Measurements from ENCODE around the gene NUP88.

Gene NUP88

GRCh38 chr17:5381542-5381941 is 37.9 kb downstream of the NUP88 start:
- Histone ChIP-seq H3K36me3 (ENCODE audit: insufficient read depth, low read length) (peaks cover 36% of the 10 kb centered on the region), H2AFZ (ENCODE audit: low read length, unreplicated experiment) (no peak overlapping the region), H3K4me3 (ENCODE audit: low read depth, low read length) (no peak overlapping the region)

GRCh38 chr17:5380491-5381135 is 38.8 kb downstream of the NUP88 start:
- H3K27me3 ChIP-seq (ENCODE audit: insufficient read depth, low read length): no peaks in the 10 kb centered on the region
- no peaks in the 10 kb centered on the region for H3K79me2 ChIP-seq (ENCODE audit: control insufficient read depth, insufficient read depth, low read length, unreplicated experiment)
- H3K4me3 ChIP-seq (ENCODE audit: low read depth, low read length): no peak overlapping the region
- H3K27ac ChIP-seq (ENCODE audit: low read depth, low read length): no peak overlapping the region
- H3K4me1 ChIP-seq (ENCODE audit: control insufficient read depth, insufficient read depth, low read length, unreplicated experiment): peaks cover 10% of the 10 kb centered on the region
- H3K36me3 ChIP-seq (ENCODE audit: insufficient read depth, low read length): peaks cover 27% of the 10 kb centered on the region; the same call in 1 of the 2 replicates
- H2AFZ ChIP-seq (ENCODE audit: low read length, unreplicated experiment): no peak overlapping the region

More at GRCh38 chr17:5381542-5381941, 37.9 kb downstream of the NUP88 start:
- no peaks in the 10 kb centered on the region for H3K27me3 ChIP-seq (ENCODE audit: insufficient read depth, low read length)
- no peaks in the 10 kb centered on the region for H3K79me2 ChIP-seq (ENCODE audit: control insufficient read depth, insufficient read depth, low read length, unreplicated experiment)
- no peak overlapping the region for H3K27ac ChIP-seq (ENCODE audit: low read depth, low read length)
- peaks cover 10% of the 10 kb centered on the region for H3K4me1 ChIP-seq (ENCODE audit: control insufficient read depth, insufficient read depth, low read length, unreplicated experiment)

GRCh38 chr17:5379351-5380107 is 39.9 kb downstream of the NUP88 start:
- Histone ChIP-seq H3K79me2 (ENCODE audit: control insufficient read depth, insufficient read depth, low read length, unreplicated experiment) (no peaks in the 10 kb centered on the region), H2AFZ (ENCODE audit: low read length, unreplicated experiment) (no peak overlapping the region), H3K27me3 (ENCODE audit: insufficient read depth, low read length) (no peaks in the 10 kb centered on the region), H3K36me3 (ENCODE audit: insufficient read depth, low read length) (peaks cover 27% of the 10 kb centered on the region; the same call in 1 of the 2 replicates), H3K4me1 (ENCODE audit: control insufficient read depth, insufficient read depth, low read length, unreplicated experiment) (peaks cover 10% of the 10 kb centered on the region), H3K4me3 (ENCODE audit: low read depth, low read length) (no peak overlapping the region), H3K27ac (ENCODE audit: low read depth, low read length) (no peak overlapping the region)

GRCh38 chr17:5378566-5379207 is 40.8 kb downstream of the NUP88 start:
- H3K4me3 ChIP-seq (ENCODE audit: low read depth, low read length): no peak overlapping the region
- no peak overlapping the region for H2AFZ ChIP-seq (ENCODE audit: low read length, unreplicated experiment)
- no peak overlapping the region for H3K27ac ChIP-seq (ENCODE audit: low read depth, low read length)
- H3K36me3 ChIP-seq (ENCODE audit: insufficient read depth, low read length): peaks cover 21% of the 10 kb centered on the region; the same call in 1 of the 2 replicates
- H3K27me3 ChIP-seq (ENCODE audit: insufficient read depth, low read length): no peaks in the 10 kb centered on the region
- no peaks in the 10 kb centered on the region for H3K79me2 ChIP-seq (ENCODE audit: control insufficient read depth, insufficient read depth, low read length, unreplicated experiment)
- H3K4me1 ChIP-seq (ENCODE audit: control insufficient read depth, insufficient read depth, low read length, unreplicated experiment): peaks cover 10% of the 10 kb centered on the region

- H3K27me3 ChIP-seq (ENCODE audit: insufficient read depth, low read length): no peaks in the 10 kb centered on the region
- no peak overlapping the region for H3K4me3 ChIP-seq (ENCODE audit: low read depth, low read length)
- no peaks in the 10 kb centered on the region for H3K4me1 ChIP-seq (ENCODE audit: control insufficient read depth, insufficient read depth, low read length, unreplicated experiment)
- no peak overlapping the region for H2AFZ ChIP-seq (ENCODE audit: low read length, unreplicated experiment)
- no peaks in the 10 kb centered on the region for H3K79me2 ChIP-seq (ENCODE audit: control insufficient read depth, insufficient read depth, low read length, unreplicated experiment)
- no peak overlapping the region for H3K27ac ChIP-seq (ENCODE audit: low read depth, low read length)
- H3K36me3 ChIP-seq (ENCODE audit: insufficient read depth, low read length): peaks cover 25% of the 10 kb centered on the region
Observed at GRCh38 chr17:5373112-5373511, 46.4 kb downstream of the NUP88 start.

- peaks cover 28% of the 10 kb centered on the region for H3K36me3 ChIP-seq (ENCODE audit: insufficient read depth, low read length)
Observed at GRCh38 chr17:5370411-5370810, 49.1 kb downstream of the NUP88 start.

GRCh38 chr17:5365831-5366230 is 53.6 kb downstream of the NUP88 start:
- no peaks in the 10 kb centered on the region for H3K4me1 ChIP-seq (ENCODE audit: control insufficient read depth, insufficient read depth, low read length, unreplicated experiment)
- H3K27me3 ChIP-seq (ENCODE audit: insufficient read depth, low read length): no peaks in the 10 kb centered on the region
- H3K79me2 ChIP-seq (ENCODE audit: control insufficient read depth, insufficient read depth, low read length, unreplicated experiment): no peaks in the 10 kb centered on the region
- H3K4me3 ChIP-seq (ENCODE audit: low read depth, low read length): no peak overlapping the region
- peaks cover 39% of the 10 kb centered on the region for H3K36me3 ChIP-seq (ENCODE audit: insufficient read depth, low read length)
- no peak overlapping the region for H3K27ac ChIP-seq (ENCODE audit: low read depth, low read length)
- no peak overlapping the region for H2AFZ ChIP-seq (ENCODE audit: low read length, unreplicated experiment)

More at GRCh38 chr17:5370411-5370810, 49.1 kb downstream of the NUP88 start:
- Histone ChIP-seq H3K27ac (ENCODE audit: low read depth, low read length) (no peak overlapping the region), H3K4me3 (ENCODE audit: low read depth, low read length) (no peak overlapping the region), H3K27me3 (ENCODE audit: insufficient read depth, low read length) (no peaks in the 10 kb centered on the region), H3K4me1 (ENCODE audit: control insufficient read depth, insufficient read depth, low read length, unreplicated experiment) (no peaks in the 10 kb centered on the region), H3K79me2 (ENCODE audit: control insufficient read depth, insufficient read depth, low read length, unreplicated experiment) (no peaks in the 10 kb centered on the region), H2AFZ (ENCODE audit: low read length, unreplicated experiment) (no peak overlapping the region)

GRCh38 chr17:5364696-5365095 is 54.8 kb downstream of the NUP88 start:
- no peak overlapping the region for H3K27ac ChIP-seq (ENCODE audit: low read depth, low read length)
- H3K36me3 ChIP-seq (ENCODE audit: insufficient read depth, low read length): peaks cover 31% of the 10 kb centered on the region
- H3K27me3 ChIP-seq (ENCODE audit: insufficient read depth, low read length): no peaks in the 10 kb centered on the region

GRCh38 chr17:5364156-5364555 is 55.3 kb downstream of the NUP88 start:
- no peak overlapping the region for H2AFZ ChIP-seq (ENCODE audit: low read length, unreplicated experiment)

More at GRCh38 chr17:5364696-5365095, 54.8 kb downstream of the NUP88 start:
- Histone ChIP-seq H2AFZ (ENCODE audit: low read length, unreplicated experiment) (no peak overlapping the region), H3K4me3 (ENCODE audit: low read depth, low read length) (no peak overlapping the region), H3K79me2 (ENCODE audit: control insufficient read depth, insufficient read depth, low read length, unreplicated experiment) (no peaks in the 10 kb centered on the region), H3K4me1 (ENCODE audit: control insufficient read depth, insufficient read depth, low read length, unreplicated experiment) (no peaks in the 10 kb centered on the region)

GRCh38 chr17:5362162-5362811 is 57.2 kb downstream of the NUP88 start:
- H3K27me3 ChIP-seq (ENCODE audit: insufficient read depth, low read length): no peaks in the 10 kb centered on the region
- peaks cover 27% of the 10 kb centered on the region for H3K36me3 ChIP-seq (ENCODE audit: insufficient read depth, low read length)
- no peak overlapping the region for H3K27ac ChIP-seq (ENCODE audit: low read depth, low read length)
- no peaks in the 10 kb centered on the region for H3K4me1 ChIP-seq (ENCODE audit: control insufficient read depth, insufficient read depth, low read length, unreplicated experiment)
- H3K79me2 ChIP-seq (ENCODE audit: control insufficient read depth, insufficient read depth, low read length, unreplicated experiment): no peaks in the 10 kb centered on the region
- no peak overlapping the region for H2AFZ ChIP-seq (ENCODE audit: low read length, unreplicated experiment)
- H3K4me3 ChIP-seq (ENCODE audit: low read depth, low read length): no peak overlapping the region

More at GRCh38 chr17:5364156-5364555, 55.3 kb downstream of the NUP88 start:
- no peak overlapping the region for H3K4me3 ChIP-seq (ENCODE audit: low read depth, low read length)
- peak overlapping the region; percentile 13; the same call in 1 of the 2 replicates for H3K27ac ChIP-seq (ENCODE audit: low read depth, low read length)
- H3K36me3 ChIP-seq (ENCODE audit: insufficient read depth, low read length): peaks cover 29% of the 10 kb centered on the region
- no peaks in the 10 kb centered on the region for H3K27me3 ChIP-seq (ENCODE audit: insufficient read depth, low read length)
- H3K79me2 ChIP-seq (ENCODE audit: control insufficient read depth, insufficient read depth, low read length, unreplicated experiment): no peaks in the 10 kb centered on the region
- no peaks in the 10 kb centered on the region for H3K4me1 ChIP-seq (ENCODE audit: control insufficient read depth, insufficient read depth, low read length, unreplicated experiment)
